ENCODE measurements around the gene EFHC2.

The EFHC2 gene

DNA sequence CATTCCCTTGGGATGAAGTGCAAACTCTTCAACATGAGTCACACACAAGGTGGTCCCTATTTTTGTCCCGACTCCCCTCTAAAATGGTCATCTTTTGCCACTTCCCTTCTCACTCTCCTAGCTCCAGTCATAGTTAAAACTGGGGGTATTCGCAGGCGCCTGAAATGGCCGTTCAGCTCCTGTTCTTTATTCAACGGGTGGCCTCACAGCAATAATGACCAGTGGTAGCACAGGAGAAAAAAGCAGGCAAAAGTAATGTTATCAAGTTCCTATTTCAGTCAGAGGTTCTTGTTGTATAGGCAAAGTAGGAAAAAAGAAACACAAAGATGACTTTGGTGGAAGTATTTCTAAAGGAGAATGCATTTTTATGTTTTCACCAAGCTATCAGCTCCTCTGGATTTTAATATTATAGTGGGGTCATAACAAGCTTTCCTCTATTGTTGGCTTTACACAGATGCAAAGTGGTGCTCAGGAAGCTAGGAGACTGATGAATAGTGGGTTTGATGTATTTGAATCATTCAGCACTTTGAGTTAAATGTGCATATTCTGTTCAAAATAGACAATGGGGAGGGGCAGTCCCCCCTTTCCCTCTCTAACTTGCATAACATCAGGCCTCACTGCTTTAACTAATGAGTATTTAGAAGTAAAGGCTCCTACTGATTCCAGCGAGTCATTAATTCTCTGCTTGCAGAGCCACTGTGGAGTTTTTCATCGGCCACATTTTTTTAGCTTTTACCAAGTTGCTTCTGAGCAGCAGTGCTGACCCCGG is 199.1 kb downstream of the EFHC2 start:
- no peak for DNase-seq

- no peak for DNase-seq
These were observed 200.3 kb downstream of the EFHC2 start for GRCh38 chrX:44143061-44143602.

DNA sequence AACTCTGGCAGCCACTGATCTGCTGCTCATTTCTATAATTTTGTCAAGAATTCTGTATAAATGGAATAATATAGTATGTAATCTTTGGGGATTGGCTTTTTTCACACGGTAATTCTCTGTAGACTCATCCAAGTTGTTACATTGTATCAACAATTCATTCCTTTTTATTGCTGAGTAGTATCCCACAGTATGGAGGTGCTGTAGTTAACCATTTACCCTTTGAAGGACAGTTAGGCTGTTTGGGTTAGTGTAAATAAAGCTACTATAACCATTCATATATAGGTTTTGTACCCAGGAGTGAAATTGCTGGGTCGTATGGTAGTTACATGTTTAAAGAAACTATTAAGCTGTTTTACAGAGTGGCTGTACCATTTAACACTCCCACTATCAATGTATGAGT is 213.3 kb downstream of the EFHC2 start:
- no peak for DNase-seq

GRCh38 chrX:44113337-44113736 is 230.1 kb downstream of the EFHC2 start:
- no peak for DNase-seq

DNA sequence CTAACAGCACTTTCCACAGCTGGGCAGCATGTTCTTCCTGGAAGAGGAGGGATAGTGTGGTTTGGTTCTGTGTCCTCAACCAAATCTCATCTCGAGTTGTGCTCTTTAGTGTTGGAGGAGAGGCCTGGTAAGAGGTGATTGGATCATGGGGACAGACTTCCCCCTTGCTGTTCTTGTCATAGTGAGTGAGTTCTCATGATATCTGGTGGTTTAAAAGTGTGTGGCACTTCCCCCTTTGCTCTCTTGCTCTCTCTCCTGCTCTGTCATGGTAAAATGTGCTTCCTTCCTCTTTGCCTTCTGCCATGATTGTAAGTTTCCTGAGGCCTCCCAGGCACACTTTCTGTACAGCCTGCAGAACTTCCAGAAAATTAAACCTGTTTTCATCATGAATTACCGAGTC is 236.6 kb downstream of the EFHC2 start:
- no peak for DNase-seq

- DNase-seq, result no peak
These were observed 238.1 kb downstream of the EFHC2 start for GRCh38 chrX:44105228-44105913.

DNA sequence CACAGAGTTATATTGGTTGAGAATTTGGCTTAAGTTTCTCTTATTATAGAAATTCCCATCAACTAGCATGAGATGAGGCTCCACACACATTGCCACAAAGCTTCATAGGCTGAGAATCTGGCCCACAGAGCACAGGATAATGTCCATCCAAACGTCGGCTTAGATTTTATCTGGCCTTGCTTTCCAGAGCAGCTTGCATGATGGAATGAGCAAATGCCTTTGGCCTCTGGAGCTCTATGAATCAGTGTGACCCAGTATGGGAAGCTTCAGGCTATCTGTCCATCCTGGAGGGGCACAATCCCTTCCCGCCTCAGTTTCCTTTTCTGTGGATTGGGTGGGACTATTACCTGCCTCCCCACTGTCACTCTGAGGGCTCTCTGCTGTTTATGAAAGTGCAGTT is 238.8 kb downstream of the EFHC2 start:
- no peak for DNase-seq

- DNase-seq, result no peak
These were observed 242.2 kb downstream of the EFHC2 start for GRCh38 chrX:44101281-44101680.

GRCh38 chrX:44099366-44099765 is 244.1 kb downstream of the EFHC2 start:
- DNase-seq, result no peak

Measured in kidney glomerular epithelial cell (primary cell).